Stimulated activated CD8-positive, alpha-beta memory T cell treated with anti-CD3 and anti-CD28 coated beads, Interleukin-12 subunit alpha, Interleukin-12 subunit beta, amount 100 ng/mL, for 1 hour (primary cell): ENCODE data around the gene CCDC33.

Experiments
- DNase-seq: peaks from one replicate; pipeline ENCODE4 v3.0.0-alpha.2; 2020; ENCODE audit warnings: low read depth

Gene CCDC33

GRCh38 chr15:74365598-74366445, 129.7 kb downstream of the CCDC33 start:
- no peak for DNase-seq

- DNase-seq: no peak
Measured at GRCh38 chr15:74367296-74367854, 131.2 kb downstream of the CCDC33 start, which contains the start of gene CYP11A1. Gene CYP11A1 (minus strand): TSS chr15:74367646. CDS start chr15:74367585, 61 bp downstream.

GRCh38 chr15:74368121-74368520, 132.0 kb downstream of the CCDC33 start:
- DNase-seq: no peak

GRCh38 chr15:74369084-74369745, 133.1 kb downstream of the CCDC33 start:
- DNase-seq: no peak

- no peak for DNase-seq
Measured at GRCh38 chr15:74369756-74370155, 133.6 kb downstream of the CCDC33 start.

DNA sequence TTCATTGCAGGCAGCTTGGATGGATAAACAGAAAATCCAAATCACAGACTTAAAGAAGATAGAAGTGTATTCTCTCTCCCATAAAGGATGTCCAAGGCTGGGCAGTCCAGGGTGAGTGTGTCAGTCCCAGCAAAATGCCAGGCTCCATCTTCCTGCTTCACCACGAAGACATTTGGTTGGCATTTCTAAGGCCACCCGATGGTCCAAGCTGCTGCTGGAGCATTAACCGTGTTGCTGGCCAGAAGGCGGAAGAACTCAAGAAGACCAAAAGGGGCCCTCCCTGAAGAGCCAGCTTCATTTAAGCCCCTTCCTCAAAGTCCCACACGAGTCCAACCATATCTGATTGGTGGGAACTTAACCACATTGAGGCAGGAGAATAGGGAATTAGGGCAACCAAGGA, 134.3 kb downstream of the CCDC33 start:
- no peak for DNase-seq

- DNase-seq: no peak
Measured at GRCh38 chr15:74373056-74373650, 137.0 kb downstream of the CCDC33 start.

DNA sequence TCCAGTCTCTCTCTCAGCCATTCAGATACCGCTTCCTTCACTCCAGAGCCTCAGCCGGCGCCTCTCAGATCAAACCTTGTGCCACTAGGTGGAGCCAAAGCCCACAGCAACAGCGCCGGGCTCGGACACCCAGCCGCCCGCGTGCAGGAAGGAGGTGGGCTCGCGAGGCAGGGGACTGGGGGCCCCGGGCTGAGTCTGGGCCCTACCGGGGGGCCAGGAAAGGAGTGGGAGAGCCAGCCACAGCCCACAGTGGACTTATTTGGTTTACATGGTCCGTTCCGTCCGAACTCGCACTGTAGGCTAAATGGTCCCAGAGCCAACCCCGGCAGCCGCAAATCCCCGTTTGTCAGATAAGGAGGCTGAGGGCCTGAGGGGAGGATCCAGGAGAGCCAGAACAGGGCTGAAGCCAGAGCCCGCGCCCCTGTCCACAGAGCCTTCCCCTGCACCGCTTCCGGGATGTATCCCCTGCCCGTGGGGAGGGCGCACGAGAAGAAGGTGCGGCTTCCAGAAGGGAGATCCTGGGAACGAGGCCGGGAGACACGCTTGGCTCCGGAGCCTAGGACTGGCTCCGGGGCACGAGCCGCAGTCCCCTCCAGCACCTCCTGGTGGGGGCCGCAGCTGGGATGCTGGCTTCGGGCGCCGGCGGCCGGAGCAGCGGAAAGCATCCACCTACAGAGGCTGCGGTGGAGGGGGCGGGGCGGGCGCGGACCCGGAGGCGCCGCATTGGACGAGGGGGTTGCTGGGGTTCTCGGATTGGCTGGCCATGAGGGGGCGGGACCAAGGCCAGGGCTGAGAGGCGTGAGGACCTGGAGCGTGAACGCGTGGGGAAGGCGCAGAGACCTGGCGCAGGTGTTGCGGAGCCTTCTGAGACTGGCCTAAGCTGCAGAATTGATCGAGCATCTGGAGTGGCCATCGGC, 137.9 kb downstream of the CCDC33 start:
- peak; percentile 90 for DNase-seq

DNA sequence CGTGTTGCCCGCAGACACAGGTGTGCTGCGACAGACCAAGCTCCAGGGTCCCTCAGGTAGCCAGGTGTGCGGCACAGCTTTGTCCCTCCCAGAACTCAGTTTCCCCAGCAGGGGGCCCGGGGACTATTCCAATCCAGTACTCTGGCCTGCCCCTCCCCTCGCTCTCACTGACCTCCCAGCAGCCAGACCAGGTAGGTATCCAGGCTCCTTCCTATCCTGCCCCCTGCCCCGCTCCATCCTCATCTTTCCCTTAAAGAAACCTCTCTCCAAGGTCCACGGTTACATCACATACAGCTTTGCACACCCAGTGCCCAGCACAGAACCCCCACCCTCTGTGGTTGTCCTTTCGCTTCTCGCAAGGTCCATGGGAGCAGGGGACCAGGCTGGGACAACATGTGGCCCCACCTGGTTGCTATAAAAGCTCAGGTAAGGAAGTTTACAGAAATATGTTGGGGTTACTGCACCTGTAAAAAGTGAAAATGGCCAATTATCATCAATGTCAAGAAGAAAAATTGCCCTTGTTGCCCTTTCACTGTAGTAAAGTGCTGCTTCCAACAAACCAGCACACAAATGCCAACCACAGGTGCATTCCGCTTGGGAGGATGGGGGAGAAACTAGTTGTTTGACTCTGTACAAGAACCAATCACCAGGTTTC, 138.6 kb downstream of the CCDC33 start:
- no peak for DNase-seq

DNA sequence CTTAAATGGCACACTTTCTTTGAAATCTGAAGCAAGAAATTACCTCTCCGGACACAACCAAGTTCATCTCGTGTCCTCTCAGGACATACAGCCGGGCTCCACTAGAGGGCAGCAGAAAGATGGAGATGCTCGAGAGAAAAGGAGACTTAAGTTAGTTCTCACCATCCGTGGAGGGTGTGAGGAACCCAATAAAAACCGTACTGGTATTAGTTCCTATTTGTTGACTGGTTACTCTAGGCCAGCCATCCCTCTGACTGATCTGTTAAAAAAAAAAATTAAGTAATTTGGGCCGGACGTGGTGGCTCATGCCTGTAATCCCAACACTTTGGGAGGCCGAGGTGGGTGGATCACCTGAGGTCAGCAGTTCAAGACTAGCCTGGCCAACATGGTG, 139.2 kb downstream of the CCDC33 start:
- peak; percentile 76 for DNase-seq

DNA sequence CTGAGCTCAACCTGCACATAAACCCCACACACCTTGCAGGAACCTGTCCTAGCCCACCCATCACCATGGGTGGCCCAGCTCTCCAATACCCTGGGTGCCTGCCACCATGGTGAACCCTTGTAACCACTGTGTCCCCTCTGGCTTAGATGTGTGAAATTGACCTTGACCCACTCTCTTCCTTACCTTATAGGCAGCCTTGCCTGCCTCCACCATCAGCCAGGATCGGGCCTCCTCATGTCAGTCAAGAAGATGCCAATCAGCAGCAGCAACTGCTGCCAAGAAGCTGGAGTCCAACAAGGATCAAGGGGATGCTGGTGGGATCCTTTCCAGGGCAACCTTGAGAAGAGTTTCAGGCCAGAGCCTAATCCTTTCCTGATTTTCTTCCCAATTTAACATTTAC, 140.1 kb downstream of the CCDC33 start:
- DNase-seq: no peak

DNA sequence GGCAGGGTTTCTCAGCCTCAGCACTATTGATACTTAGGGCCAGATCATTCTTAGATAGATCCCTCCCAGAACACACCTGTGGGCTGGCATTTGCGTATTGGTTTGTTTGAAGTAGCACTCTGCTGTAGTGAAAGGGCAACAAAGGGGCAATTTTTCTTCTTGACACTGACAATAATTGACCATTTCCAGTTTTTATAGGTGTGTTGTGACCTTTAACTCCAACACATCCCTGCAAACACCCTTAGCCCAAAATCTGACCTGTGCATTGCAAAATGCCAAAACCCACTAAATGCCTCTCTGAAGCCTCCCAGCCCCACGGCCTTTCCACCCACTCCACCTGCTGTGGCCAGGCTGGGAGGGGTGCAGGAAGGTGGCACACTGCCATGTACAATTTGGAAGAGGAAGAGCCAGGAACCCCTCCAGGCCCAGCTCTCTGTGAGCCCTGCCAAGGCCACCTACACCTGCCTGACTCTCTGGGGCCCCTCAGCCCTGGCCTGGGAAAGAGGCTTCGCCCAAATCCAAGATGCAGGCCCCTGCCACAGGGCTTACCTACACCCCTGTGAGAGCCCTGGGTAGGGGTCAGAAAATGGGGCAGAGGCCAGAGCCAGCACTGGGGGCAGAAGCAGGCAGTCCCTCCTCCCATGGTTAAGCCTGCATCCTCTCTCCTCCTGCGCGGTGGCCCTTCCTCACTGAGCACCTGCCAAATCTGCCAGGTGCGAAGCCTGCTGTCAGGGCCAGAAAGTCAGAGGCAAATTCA, 140.9 kb downstream of the CCDC33 start:
- no peak for DNase-seq

DNA sequence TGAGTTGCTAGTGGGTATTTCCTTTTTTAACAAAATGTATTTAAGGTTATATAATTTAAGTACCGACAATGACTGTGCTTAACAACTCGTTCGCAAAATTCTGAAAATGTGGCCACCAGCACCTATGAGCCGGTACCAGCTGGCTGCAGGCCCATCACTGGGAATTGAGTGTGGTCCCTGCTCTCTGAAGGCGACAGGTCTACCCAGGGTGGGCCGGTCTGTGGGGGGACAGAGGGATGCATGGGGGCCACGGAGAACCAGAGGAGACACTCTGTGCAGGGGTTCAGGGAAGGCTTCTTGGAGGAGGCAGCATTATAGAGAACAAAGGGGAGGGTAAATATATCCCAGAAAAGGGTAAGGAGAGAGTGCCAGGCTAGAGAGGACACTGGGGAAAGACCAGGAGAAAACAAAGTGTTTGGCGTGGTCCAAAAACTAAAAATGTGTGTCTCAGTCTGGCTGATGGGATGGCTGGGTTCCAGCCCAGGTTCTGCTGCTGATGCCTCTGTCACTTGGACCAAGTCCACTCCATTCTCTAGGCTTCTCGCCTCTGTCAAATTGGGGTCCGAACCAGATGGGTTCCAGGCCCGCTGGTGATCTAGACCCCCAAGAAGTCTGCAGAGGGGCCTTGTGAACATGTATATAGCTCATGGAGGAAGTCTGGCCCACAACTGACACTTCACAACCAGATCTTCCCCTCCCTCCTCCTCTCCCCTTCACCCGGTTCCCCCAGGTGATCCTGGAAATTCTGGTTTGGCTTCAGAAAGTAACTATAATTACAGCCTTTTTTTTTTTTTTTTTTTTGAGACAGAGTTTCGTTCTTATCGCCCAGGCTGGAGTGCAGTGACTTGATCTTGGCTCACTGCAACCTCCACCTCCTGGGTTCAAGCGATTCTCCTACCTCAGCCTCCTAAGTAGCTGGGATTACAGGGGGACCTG, 142.0 kb downstream of the CCDC33 start:
- DNase-seq: no peak

DNA sequence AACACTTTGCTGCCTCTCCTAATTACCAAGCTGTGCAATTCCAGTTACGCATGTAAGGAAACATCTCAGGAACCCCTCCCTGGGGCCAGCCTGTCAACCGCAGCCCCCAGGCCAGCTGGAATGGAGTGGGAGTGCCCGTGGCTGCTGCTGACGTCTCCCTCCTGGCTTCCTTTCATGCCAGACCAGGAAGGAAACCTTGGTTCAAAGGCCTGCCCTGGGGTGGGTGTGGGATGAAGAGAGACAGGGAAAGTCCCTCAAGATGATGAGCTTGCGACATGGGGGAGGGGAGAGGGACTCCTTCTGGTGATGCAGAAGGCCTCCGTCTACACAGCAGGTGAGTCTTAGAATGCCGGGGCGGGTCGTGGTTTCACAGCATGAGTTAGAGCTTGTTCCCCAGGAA, 142.7 kb downstream of the CCDC33 start:
- DNase-seq: no peak

DNA sequence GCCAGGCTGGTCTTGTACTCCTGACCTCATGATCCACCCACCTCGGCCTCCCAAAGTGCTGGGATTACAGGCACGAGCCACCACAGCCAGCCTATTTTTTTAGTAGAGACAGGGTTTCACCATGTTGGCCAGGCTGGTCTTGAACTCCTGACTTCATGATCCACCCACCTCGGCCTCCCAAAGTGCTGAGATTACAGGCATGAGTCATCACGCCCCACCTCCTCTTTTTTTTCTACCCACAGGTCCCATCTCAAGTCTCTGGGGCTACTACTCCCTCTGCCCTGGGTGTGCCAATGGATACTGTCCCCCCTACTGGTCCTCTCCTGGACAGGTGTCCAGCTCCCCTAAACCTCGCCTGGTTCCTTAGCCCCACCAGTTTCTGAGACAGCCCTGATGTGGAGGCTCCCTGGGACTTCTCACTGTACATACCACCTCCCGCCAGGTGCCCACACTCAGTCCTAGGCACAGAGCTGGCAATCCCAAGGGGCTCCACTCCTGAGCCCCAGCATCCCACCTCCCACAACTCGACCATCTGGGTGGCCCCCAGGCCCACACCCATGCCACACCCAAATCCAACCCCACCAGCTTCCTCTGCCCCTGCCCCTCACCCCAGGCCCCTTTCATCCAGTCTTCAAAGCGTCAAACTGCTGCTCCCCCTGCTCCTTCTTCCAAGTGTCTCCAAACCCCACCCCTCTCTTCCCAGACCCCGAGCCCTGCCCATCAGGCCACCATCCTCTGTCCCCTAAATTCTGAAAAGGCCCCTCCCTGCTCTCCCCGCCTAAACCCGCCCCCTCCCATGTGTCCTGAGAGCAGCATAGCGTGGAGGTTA, 144.4 kb downstream of the CCDC33 start:
- DNase-seq: no peak

- DNase-seq: no peak
Measured at GRCh38 chr15:74381190-74381453, 145.0 kb downstream of the CCDC33 start.

- DNase-seq: no peak
Measured at GRCh38 chr15:74381481-74381880, 145.4 kb downstream of the CCDC33 start.

DNA sequence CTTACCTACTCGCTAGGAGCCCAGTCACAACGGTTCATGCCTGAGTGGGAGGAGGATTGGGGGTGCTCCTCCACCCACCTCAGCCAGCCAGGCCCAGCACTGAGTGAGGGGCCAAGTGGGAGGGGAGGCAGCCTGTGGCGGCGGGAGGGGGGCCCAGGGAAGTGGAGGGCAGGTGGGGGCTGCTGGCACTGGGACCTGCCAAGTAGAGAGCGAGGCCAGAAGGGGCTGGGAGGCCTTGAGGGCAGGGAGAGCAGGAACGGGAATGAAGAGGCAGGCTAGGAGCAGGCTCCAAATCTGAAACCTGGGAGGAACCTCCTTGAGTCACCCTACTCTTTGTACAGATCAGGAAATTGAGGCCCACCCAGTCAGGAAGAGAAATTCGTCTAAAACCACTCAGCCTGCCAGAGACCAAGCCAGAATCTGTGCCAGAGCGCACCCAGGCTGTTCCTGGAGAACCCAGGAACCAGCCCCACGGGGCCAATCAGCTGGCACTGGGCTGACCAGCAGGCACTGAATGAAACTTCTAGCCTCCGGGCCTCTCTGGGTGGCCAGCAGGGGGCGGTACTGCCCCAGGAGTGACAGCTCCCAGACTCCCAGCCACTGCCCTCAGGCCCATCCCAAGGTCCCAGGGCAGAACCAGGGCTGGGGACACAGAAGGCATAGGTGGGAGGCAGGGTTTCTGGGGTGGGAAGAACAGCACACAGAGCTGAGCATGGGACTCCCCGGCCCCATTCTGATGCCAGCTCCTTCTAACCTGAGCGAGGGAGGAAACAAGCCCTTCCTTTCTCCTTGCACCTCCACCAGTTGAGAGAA, 146.1 kb downstream of the CCDC33 start:
- peak; percentile 67 for DNase-seq
